IMR-90 (cell line): ENCODE results near the gene BASP1. TPM values are rescaled to one million over a fixed set of nuclear protein-coding genes. Genes with fewer than 3 reads are reported as not detected.
"Not testable (repeated sequence)": the region's sequence is repeated elsewhere in the genome, so short reads cannot be mapped to it uniquely, and the experiment has no call there.

Experiments used
- ATAC-seq: fragments of 200-7000 bp; cut with Tn5 transposase; 2 replicates; pipeline ENCODE4 v1.9.1; 2020; ENCODE audit warnings: low read depth, mild to moderate bottlenecking, moderate library complexity
- BruUV-seq: library from RNA; stranded (reverse); fragments of 400-500 nt; replicated peaks from 2 replicates; lab custom pipeline; 2021; lab: Mats Ljungman, UMichigan
- CTCF ChIA-PET: fragments of 300-600 bp; formaldehyde crosslinking; extraction: SDS; loops from one replicate; lab custom pipeline; 2021; ENCODE audit warnings: antibody characterized with exemption; lab: Yijun Ruan, JAX
- POLR2A ChIA-PET: fragments of 300-600 bp; sonication (Branson Sonifier 250); formaldehyde crosslinking; loops from one replicate; lab custom pipeline; 2022; ENCODE audit warnings: antibody characterized with exemption; ENCODE audit not compliant: unreplicated experiment; lab: Charles Lee
- DNase-seq: peaks from one replicate; pipeline ENCODE4 v3.0.0; 2013
- H2AFZ ChIP-seq: replicated peaks from 2 replicates; pipeline ENCODE3; 2013; ENCODE audit warnings: low read length, mild to moderate bottlenecking; ENCODE audit not compliant: poor library complexity
- H2AK5ac ChIP-seq: 2 replicates; pipeline ENCODE4 v1.6.1; 2013; ENCODE audit warnings: low read depth, low read length, inconsistent platforms
- H2AK9ac ChIP-seq: replicated peaks from 2 replicates; pipeline ENCODE3; 2013; ENCODE audit warnings: mild to moderate bottlenecking, low read depth, low read length, moderate library complexity; ENCODE audit not compliant: poor library complexity
- H2BK120ac ChIP-seq: 2 replicates; pipeline ENCODE4 v1.6.1; 2013; ENCODE audit warnings: low read depth, low read length, inconsistent platforms
- H2BK15ac ChIP-seq: 3 replicates; pipeline ENCODE4 v1.6.1; 2013; ENCODE audit warnings: low read depth, low read length, inconsistent platforms
- H2BK20ac ChIP-seq: 2 replicates; pipeline ENCODE4 v1.6.1; 2013; ENCODE audit warnings: low read depth, mild to moderate bottlenecking, inconsistent platforms, low read length, moderate library complexity
- H2BK5ac ChIP-seq: 2 replicates; pipeline ENCODE4 v1.6.1; 2013; ENCODE audit warnings: mild to moderate bottlenecking, low read depth, low read length, inconsistent platforms; ENCODE audit not compliant: poor library complexity, severe bottlenecking
- H3K14ac ChIP-seq: replicated peaks from 2 replicates; pipeline ENCODE4 v1.6.1; 2013; ENCODE audit warnings: low read depth, low read length, inconsistent platforms
- H3K18ac ChIP-seq: 2 replicates; pipeline ENCODE4 v1.6.1; 2013; ENCODE audit warnings: low read depth, low read length, control low read depth
- H3K23ac ChIP-seq: 2 replicates; pipeline ENCODE4 v1.6.1; 2013; ENCODE audit warnings: low read depth, low read length, inconsistent platforms
- H3K27ac ChIP-seq: 2 replicates; pipeline ENCODE4 v1.5.1; 2013; ENCODE audit warnings: mild to moderate bottlenecking, control low read depth, low read length; ENCODE audit not compliant: insufficient read depth
- H3K27me3 ChIP-seq: 2 replicates; pipeline ENCODE4 v1.6.1; 2013; ENCODE audit warnings: low read length; ENCODE audit not compliant: control insufficient read depth, insufficient read depth
- H3K36me3 ChIP-seq: 2 replicates; pipeline ENCODE4 v1.6.1; 2013; ENCODE audit warnings: low read length, mixed read lengths; ENCODE audit not compliant: control insufficient read depth, insufficient read depth
- H3K4ac ChIP-seq: 2 replicates; pipeline ENCODE4 v1.6.1; 2013; ENCODE audit warnings: low read depth, low read length, inconsistent platforms
- H3K4me1 ChIP-seq: 2 replicates; pipeline ENCODE4 v1.6.1; 2013; ENCODE audit warnings: low read length, mixed read lengths; ENCODE audit not compliant: control insufficient read depth, insufficient read depth
- H3K4me2 ChIP-seq: 2 replicates; pipeline ENCODE4 v1.6.1; 2013; ENCODE audit warnings: low read depth, mild to moderate bottlenecking, control low read depth, low read length, moderate library complexity
- H3K4me3 ChIP-seq: 2 replicates; pipeline ENCODE4 v1.5.1; 2013; ENCODE audit warnings: low read depth, mild to moderate bottlenecking, control low read depth, low read length, moderate library complexity; ENCODE audit not compliant: insufficient read depth
- H3K56ac ChIP-seq: 2 replicates; pipeline ENCODE4 v1.6.1; 2013; ENCODE audit warnings: low read length, inconsistent platforms; ENCODE audit not compliant: insufficient read depth; ENCODE audit errors: extremely low read depth
- H3K79me1 ChIP-seq, 2 experiments: 2 replicates each; pipeline ENCODE4 v1.6.1; 2013; ENCODE audit warnings: low read length in 2 of 2, inconsistent platforms in 1 of 2, low read depth in 1 of 2
- H3K9ac ChIP-seq: 2 replicates; pipeline ENCODE4 v1.6.1; 2013; ENCODE audit warnings: low read depth, low read length, control low read depth
- H3K9me1 ChIP-seq: 2 replicates; pipeline ENCODE4 v1.6.1; 2013; ENCODE audit warnings: low read length, inconsistent platforms; ENCODE audit not compliant: insufficient read depth
- H3K9me3 ChIP-seq: 2 replicates; pipeline ENCODE4 v1.6.1; 2013; ENCODE audit warnings: low read length; ENCODE audit not compliant: control insufficient read depth, insufficient read depth
- H4K20me1 ChIP-seq: 2 replicates; pipeline ENCODE4 v1.6.1; 2013; ENCODE audit warnings: low read length, inconsistent platforms; ENCODE audit not compliant: insufficient read depth
- H4K5ac ChIP-seq: 2 replicates; pipeline ENCODE4 v1.6.1; 2013; ENCODE audit warnings: mild to moderate bottlenecking, low read depth, low read length, control low read depth
- H4K8ac ChIP-seq, 2 experiments: 2 replicates each; pipeline ENCODE4 v1.6.1; 2013; ENCODE audit warnings: low read depth in 2 of 2, low read length in 2 of 2, control low read depth in 1 of 2, inconsistent platforms in 1 of 2
- H4K91ac ChIP-seq: 2 replicates; pipeline ENCODE4 v1.6.1; 2013; ENCODE audit warnings: low read depth, low read length, inconsistent platforms; ENCODE audit not compliant: insufficient read depth
- WGBS, 2 experiments: methylation state at CpG; one replicate each; pipeline versions ENCODE4 v1.1.5 to v1.1.7; 2013; ENCODE audit warnings: missing lambda C conversion rate in 2 of 2; ENCODE audit not compliant: insufficient read length in 1 of 2; ENCODE audit errors: extremely low coverage in 2 of 2; 5-methylcytosine and 5-hydroxymethylcytosine counted together
- dilution Hi-C: fragments of 300-500 bp; cut with HindIII; formaldehyde crosslinking; loops from one replicate; pipeline ENCODE4 v1.14.3; 2018; ENCODE audit warnings: low sequenced_read_pairs; ENCODE audit not compliant: unreplicated experiment
- in situ Hi-C: fragments of 300-500 bp; cut with MboI; formaldehyde crosslinking; loops from 3 replicates; pipeline ENCODE4 v1.14.3; 2019; ENCODE audit warnings: low sequenced_read_pairs, inconsistent platforms, mixed read lengths
- intact Hi-C: fragments of 100-400 bp; cut with micrococcal nuclease; formaldehyde crosslinking; loops from 2 replicates; pipeline ENCODE4 v1.10.0; 2022
- polyA plus RNA-seq, 3 experiments: library from polyadenylated mRNA; depleted of rRNA; stranded (reverse); fragments of >200 nt; gene quantifications; 2 replicates each; pipeline ENCODE4 v1.2.3, GENCODE V29; 2012; ENCODE audit warnings: low replicate concordance in 1 of 3
- total RNA-seq: library from RNA; depleted of rRNA; stranded (reverse); fragments of >200 nt; gene quantifications from 2 replicates; pipeline ENCODE4 v1.2.3, GENCODE V29; 2012

The BASP1 gene
- total and polyA plus RNA-seq, 2 of the 4 experiments (the other 2 are of a cell fraction): 39.6 to 103 TPM

- H3K36me3 ChIP-seq, H3K27ac ChIP-seq, H3K4ac ChIP-seq, DNase-seq, H3K4me3 ChIP-seq, H3K23ac ChIP-seq, H3K56ac ChIP-seq, in situ Hi-C loops, H3K14ac ChIP-seq, dilution Hi-C loops, H2BK5ac ChIP-seq, BruUV-seq, H3K79me1 ChIP-seq, H3K18ac ChIP-seq, H2AFZ ChIP-seq, H4K5ac ChIP-seq, H4K8ac ChIP-seq, H2BK15ac ChIP-seq, H4K20me1 ChIP-seq, POLR2A ChIA-PET, H3K9ac ChIP-seq, H2BK20ac ChIP-seq, H3K4me2 ChIP-seq, H2BK120ac ChIP-seq, H3K27me3 ChIP-seq, ATAC-seq, H4K91ac ChIP-seq, intact Hi-C loops, H3K9me3 ChIP-seq, H2AK9ac ChIP-seq, CTCF ChIA-PET, H2AK5ac ChIP-seq: not testable (repeated sequence)
- Histone ChIP-seq H3K4me1 (peaks cover 14% of the 10 kb centered on the region), H3K9me1 (peaks cover 11% of the 10 kb centered on the region)
- WGBS, 2 experiments: no CpG with 5 or more reads among the region's 4 CpGs
Observed at GRCh38 chr5:17310502-17310901, 93.1 kb downstream of the BASP1 start.

DNA sequence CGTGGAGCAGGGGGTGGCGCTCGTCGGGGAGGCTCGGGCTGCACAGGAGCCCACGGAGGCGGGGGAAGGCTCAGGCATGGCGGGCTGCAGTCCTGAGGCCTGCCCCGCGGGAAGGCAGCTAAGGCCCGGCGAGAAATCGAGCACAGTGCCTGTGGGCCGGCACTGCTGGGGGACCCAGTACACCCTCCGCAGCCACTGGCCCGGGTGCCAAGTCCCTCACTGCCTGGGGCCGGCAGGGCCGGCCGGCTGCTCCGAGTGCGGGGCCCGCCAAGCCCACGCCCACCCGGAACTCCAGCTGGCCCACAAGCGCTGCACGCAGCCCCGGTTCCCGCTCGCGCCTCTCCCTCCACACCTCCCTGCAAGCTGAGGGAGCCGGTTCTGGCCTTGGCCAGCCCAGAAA is 94.4 kb downstream of the BASP1 start:
- intact Hi-C loops, H3K14ac ChIP-seq, H3K27me3 ChIP-seq, H3K4me3 ChIP-seq, H3K4ac ChIP-seq, H3K9me3 ChIP-seq, H3K9ac ChIP-seq, BruUV-seq, H2AK5ac ChIP-seq, POLR2A ChIA-PET, H4K5ac ChIP-seq, H4K8ac ChIP-seq, H2BK20ac ChIP-seq, H3K23ac ChIP-seq, H2BK15ac ChIP-seq, ATAC-seq, H2BK5ac ChIP-seq, dilution Hi-C loops, H2AK9ac ChIP-seq, H3K4me2 ChIP-seq, H3K56ac ChIP-seq, H2AFZ ChIP-seq, H2BK120ac ChIP-seq, H4K20me1 ChIP-seq, DNase-seq, H3K36me3 ChIP-seq, H4K91ac ChIP-seq, H3K79me1 ChIP-seq, H3K18ac ChIP-seq, H3K27ac ChIP-seq, in situ Hi-C loops: not testable (repeated sequence)
- CTCF ChIA-PET: interaction anchor here (1.0 kb wide), 1 partner anchor 91 kb away, joined by 3 read pairs; no protein-coding TSS in a partner anchor
- H3K4me1 ChIP-seq: peaks cover 16% of the 10 kb centered on the region
- WGBS, 2 experiments: 100% methylated on average over 1 of the region's 31 CpGs; no CpG with 5 or more reads in 1 of the 2 experiments
- H3K9me1 ChIP-seq: peaks cover 10% of the 10 kb centered on the region
